HepG2 (cell line): Measurements from ENCODE around the gene SUSD6. TPM values are rescaled to one million over a fixed set of nuclear protein-coding genes. Genes with fewer than 3 reads are reported as not detected.

ENCODE experiments used
- ATAD3A ChIP-seq: sonication (generic); formaldehyde crosslinking; IDR thresholded peaks from 2 replicates; pipeline ENCODE4 v1.4.0; 2020; ENCODE audit warnings: missing genetic modification reagents
- CCAR2 ChIP-seq: fragments of 200-400 bp; formaldehyde crosslinking; optimal IDR thresholded peaks from 2 replicates; pipeline ENCODE3; 2018; ENCODE audit warnings: low read depth, mild to moderate bottlenecking, low read length, moderate library complexity
- HOMEZ ChIP-seq: IDR thresholded peaks from 2 replicates; pipeline ENCODE4 v1.6.1; 2016; ENCODE audit warnings: low read depth
- KDM5B ChIP-seq: sonication (generic); formaldehyde crosslinking; IDR thresholded peaks from 2 replicates; pipeline ENCODE4 v1.4.0; 2020; ENCODE audit warnings: missing genetic modification reagents, mild to moderate bottlenecking, borderline replicate concordance
- MIXL1 ChIP-seq: IDR thresholded peaks from 2 replicates; pipeline ENCODE4 v1.6.1; 2016
- NBN ChIP-seq: fragments of 450-650 bp; conservative IDR thresholded peaks from 2 replicates; pipeline ENCODE4 v1.6.1; 2017
- POGZ ChIP-seq: sonication (generic); formaldehyde crosslinking; IDR thresholded peaks from 2 replicates; pipeline ENCODE4 v1.4.0; 2020; ENCODE audit warnings: mild to moderate bottlenecking, missing genetic modification reagents
- PRDM4 ChIP-seq: sonication (generic); formaldehyde crosslinking; IDR thresholded peaks from 2 replicates; pipeline ENCODE4 v1.9.0; 2021; ENCODE audit warnings: missing genetic modification reagents, borderline replicate concordance
- ZBTB4 ChIP-seq: sonication (generic); formaldehyde crosslinking; IDR thresholded peaks from 2 replicates; pipeline ENCODE4 v1.4.0; 2020; ENCODE audit warnings: missing genetic modification reagents, mild to moderate bottlenecking, borderline replicate concordance
- ZMYM2 ChIP-seq: sonication (generic); formaldehyde crosslinking; IDR thresholded peaks from 2 replicates; pipeline ENCODE4 v1.8.0; 2022; ENCODE audit warnings: mild to moderate bottlenecking, missing genetic modification reagents
- ZNF263 ChIP-seq: sonication (generic); formaldehyde crosslinking; IDR thresholded peaks from 2 replicates; pipeline ENCODE4 v1.4.0; 2020; ENCODE audit warnings: missing genetic modification reagents
- ZNF296 ChIP-seq: sonication (generic); formaldehyde crosslinking; conservative IDR thresholded peaks from 2 replicates; pipeline ENCODE4 v1.5.0; 2020; ENCODE audit warnings: mild to moderate bottlenecking, missing genetic modification reagents
- ZNF530 ChIP-seq: sonication (generic); formaldehyde crosslinking; IDR thresholded peaks from 2 replicates; pipeline ENCODE4 v1.5.0; 2020; ENCODE audit warnings: low read depth, mild to moderate bottlenecking, missing genetic modification reagents
- ZNF550 ChIP-seq: sonication (generic); formaldehyde crosslinking; IDR thresholded peaks from 2 replicates; pipeline ENCODE4 v1.4.0; 2020; ENCODE audit warnings: mild to moderate bottlenecking, missing genetic modification reagents, borderline replicate concordance
- ZNF597 ChIP-seq: sonication (generic); formaldehyde crosslinking; IDR thresholded peaks from 2 replicates; pipeline ENCODE4 v1.5.0; 2020; ENCODE audit warnings: missing genetic modification reagents
- ZNF687 ChIP-seq: sonication (generic); formaldehyde crosslinking; IDR thresholded peaks from 2 replicates; pipeline ENCODE4 v1.5.1; 2020; ENCODE audit warnings: mild to moderate bottlenecking, missing genetic modification reagents, moderate library complexity
- ZNF713 ChIP-seq: sonication (generic); formaldehyde crosslinking; IDR thresholded peaks from 2 replicates; pipeline ENCODE4 v1.4.0; 2020; ENCODE audit warnings: mild to moderate bottlenecking, missing genetic modification reagents
- ZNF878 ChIP-seq: sonication (generic); formaldehyde crosslinking; IDR thresholded peaks from 2 replicates; pipeline ENCODE4 v1.8.1; 2023; ENCODE audit warnings: mild to moderate bottlenecking, missing genetic modification reagents, moderate library complexity
- polyA plus RNA-seq, 8 experiments: library from polyadenylated mRNA; depleted of rRNA in 3 of 8; stranded (reverse) in 7 of 8; unstranded in 1 of 8; fragments of >200 nt; fragmentation: Illumina TruSeq in 4 of 8; extraction: Trizol in 4 of 8; gene quantifications; 2 replicates each; pipeline versions ENCODE4 v1.2.1 to v1.2.3, GENCODE V29; 2011 to 2016; ENCODE audit warnings: low read depth in 4 of 8, missing spikeins in 1 of 8, mixed read lengths in 1 of 8; ENCODE audit not compliant: insufficient read depth in 1 of 8
- total RNA-seq, 5 experiments: library from RNA; depleted of rRNA; stranded (reverse); fragments of >200 nt; fragmentation: Illumina TruSeq; extraction: Trizol; gene quantifications; 2 replicates each; pipeline ENCODE4 v1.2.3, GENCODE V29; 2016; ENCODE audit warnings: low read depth in 1 of 5

The SUSD6 gene
- total and polyA plus RNA-seq, 2 of the 13 experiments (the other 11 are each of a cell fraction or from before 2014, with no cell fraction given) = 7.2 to 7.4 TPM

- no peak for TF ChIP-seq PRDM4
- TF ChIP-seq HOMEZ (CRISPR knock-in tag) = no peak
- no peak for TF ChIP-seq ZNF878 (CRISPR knock-in tag)
- TF ChIP-seq ZNF550 (CRISPR knock-in tag) = no peak
- no peak for TF ChIP-seq ZNF713 (CRISPR knock-in tag)
- TF ChIP-seq POGZ = peak; percentile 65
- TF ChIP-seq ZNF296 = peak; percentile 91
- no peak for TF ChIP-seq ZMYM2 (CRISPR knock-in tag)
- no peak for TF ChIP-seq ZNF530 (CRISPR knock-in tag)
- no peak for TF ChIP-seq NBN
- TF ChIP-seq CCAR2 = no peak
- TF ChIP-seq ZNF597 (CRISPR knock-in tag) = no peak
- no peak for TF ChIP-seq ZBTB4 (CRISPR knock-in tag)
- TF ChIP-seq ZNF687 = peak; percentile 91
- TF ChIP-seq ATAD3A (CRISPR knock-in tag) = no peak
- peak; percentile 81 for TF ChIP-seq ZNF263 (CRISPR knock-in tag)
- TF ChIP-seq KDM5B (CRISPR knock-in tag) = 0 out of 2 replicates have a peak, but pooled peaks have one; percentile 73
- TF ChIP-seq MIXL1 (CRISPR knock-in tag) = no peak
These were observed 26.2 kb downstream of the SUSD6 start (continued) for GRCh38 chr14:69637503-69638031.
